ENCODE results near the gene PCIF1.

Gene PCIF1

DNA sequence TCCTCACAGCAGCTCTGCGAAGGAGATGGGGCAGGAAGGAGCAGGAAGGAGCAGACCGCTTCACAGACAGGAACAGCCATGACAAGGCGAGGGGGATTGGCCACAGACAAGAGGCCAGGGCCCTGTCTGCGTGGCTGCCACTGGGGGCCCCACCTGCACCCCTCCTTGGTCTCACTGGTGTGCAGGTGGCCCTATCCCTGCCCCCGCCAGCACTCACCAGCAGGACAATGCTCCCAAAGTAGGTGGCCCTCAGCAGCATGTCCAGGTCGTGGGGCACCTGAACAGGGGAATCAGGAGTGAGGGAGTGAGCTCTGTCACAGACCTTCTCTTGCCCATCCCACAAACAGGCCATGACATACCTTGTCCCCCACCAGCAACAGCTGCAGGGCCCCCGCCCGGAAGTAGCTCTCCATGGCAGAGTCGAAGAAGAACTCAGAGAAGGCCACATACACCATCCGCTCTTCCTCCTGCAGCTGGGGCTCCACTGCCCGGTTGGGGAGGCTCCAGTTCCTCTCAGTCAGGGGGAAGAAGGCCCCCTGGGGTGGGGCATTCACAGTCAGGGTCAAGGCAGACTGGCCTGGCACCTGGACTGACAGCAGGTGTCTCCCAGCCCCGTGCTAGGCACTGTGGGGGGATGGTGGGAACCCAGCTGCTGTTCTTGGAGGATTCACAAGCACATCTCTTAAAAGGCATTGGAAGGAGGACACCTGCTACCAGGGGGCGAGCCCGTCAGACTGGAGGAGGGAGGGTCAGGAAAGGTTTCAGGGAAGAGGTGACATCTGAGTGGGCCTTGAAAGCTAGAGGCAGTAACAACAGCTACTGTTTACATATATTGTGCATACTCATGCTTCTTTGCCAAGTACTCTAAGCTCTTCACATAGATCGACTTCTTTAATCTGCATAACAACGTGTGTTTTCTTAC is 29.6 kb upstream of the PCIF1 start:
- DNase-seq: no peak

GRCh38 chr20:45905505-45906079 is 28.9 kb upstream of the PCIF1 start:
- no peak for DNase-seq

DNA sequence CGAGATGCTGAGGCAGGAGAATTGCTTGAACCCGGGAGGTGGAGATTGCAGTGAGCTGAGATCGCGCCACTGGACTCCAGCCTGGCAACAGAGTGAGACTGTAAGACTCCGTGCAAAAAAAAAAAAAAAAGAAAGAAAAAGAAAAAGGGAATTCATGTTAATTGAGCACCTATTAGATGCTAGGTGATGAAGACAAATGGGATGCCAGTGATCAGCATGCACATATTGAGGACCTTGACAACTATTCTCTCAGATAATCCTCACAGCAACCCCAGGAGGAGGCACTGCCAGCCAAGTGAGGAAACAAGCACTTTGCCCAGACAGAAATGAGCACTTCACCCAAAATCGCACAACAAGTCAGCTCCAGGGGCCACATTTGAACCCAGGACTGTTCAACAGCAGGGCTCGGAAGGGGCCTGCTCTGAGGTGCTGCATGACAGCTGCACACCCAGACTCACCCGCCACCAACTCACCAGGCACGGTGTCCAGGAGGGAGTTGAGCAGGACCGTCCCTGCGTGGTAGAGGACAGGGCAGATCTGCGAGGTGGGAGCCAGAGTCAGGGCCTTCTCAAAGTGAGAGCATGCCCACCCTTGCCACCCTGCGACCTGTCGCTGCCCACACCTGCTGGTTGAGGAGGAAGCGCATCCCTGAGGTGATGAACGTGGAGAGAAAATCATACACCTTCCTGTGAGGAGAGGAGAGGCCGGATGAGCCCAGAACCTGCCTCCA is 27.1 kb upstream of the PCIF1 start:
- DNase-seq: no peak

- no peak for DNase-seq
These were observed 26.4 kb upstream of the PCIF1 start for GRCh38 chr20:45908084-45908483.

- DNase-seq: no peak
These were observed 25.1 kb upstream of the PCIF1 start for GRCh38 chr20:45909336-45909808.

GRCh38 chr20:45909817-45910669 is 24.4 kb upstream of the PCIF1 start:
- DNase-seq: no peak

GRCh38 chr20:45910670-45911485 is 23.6 kb upstream of the PCIF1 start:
- no peak for DNase-seq

DNA sequence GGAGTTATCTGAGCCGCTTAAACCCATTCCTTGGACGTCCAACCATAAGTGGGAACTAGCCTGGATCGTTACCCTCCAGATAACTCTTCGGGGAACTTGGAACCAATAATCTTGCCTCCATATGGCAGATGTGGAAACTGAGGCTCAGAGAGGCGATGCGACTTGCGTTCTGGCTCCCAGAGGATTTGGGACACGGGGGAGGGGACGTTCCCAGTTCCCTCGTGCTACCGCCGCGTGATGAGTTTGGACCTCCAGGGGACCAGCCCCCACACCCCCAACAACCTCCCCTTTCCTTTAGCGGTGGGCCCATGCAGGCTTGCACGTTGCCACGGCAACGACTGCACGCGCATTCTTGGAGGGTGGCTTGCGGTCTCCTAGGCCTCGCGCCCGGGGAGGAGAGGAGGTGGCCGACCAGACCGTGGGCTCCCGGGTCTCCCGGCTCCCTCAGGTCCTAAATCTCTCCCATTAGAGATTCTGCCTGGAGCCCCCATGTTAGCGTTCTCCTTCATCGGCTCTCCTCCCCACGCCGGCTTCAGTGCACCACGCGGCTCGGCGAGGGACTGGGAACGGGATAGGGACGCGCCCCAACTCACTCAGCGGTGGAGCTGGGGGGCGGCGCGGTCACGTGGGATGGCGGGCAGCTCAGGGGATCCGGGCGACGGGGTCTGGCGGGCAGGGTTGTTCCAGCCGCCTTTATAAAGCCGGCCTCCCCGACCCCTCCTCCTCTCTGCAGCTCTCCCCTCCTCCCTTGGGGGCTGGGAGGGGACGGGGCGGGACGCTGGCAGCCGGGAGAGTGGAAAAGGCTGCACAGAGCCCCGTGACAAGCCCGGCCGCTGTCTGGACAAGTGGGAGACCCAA is 22.8 kb upstream of the PCIF1 start, which contains the start of gene PLTP:
PLTP (minus strand) TSS at position 670 of the 858 bp plus-strand sequence. CDS start 703 bp downstream, outside the sequence.
- no peak for DNase-seq

DNA sequence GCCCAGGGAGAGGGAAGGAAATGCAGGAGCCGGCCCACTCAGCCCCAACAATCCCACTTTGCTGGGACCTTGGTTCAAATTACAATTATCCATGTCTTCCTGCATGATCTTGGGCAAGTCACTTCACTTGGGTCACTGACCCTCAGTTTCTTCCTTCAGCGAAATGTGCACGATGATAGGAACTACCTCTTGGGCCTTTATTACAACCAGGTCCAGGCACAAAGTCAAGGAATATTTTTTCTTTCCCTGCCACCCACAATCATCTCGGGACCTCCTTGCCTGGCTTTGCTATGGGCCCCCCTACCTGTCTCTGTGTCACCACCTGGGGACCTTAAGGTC is 22.2 kb upstream of the PCIF1 start:
- no peak for DNase-seq

DNA sequence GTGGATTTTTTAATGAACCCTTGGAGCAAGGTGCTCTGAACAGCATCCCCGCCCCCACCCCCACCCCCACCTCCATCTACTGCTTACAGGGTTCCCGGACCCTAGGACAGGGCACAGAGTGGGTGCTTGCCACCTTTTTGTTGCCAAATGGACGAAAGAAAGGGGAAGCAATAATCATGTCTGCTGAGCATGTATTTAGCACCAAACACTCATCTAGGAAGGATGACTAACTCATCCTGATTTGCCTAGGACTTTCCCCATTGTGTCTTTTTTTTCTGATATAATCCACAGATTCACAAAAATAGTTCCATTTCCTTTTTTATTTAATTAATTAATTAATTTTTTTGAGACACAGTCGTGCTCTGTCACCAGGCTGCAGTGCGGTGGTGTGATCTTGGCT is 21.4 kb upstream of the PCIF1 start:
- no peak for DNase-seq

DNA sequence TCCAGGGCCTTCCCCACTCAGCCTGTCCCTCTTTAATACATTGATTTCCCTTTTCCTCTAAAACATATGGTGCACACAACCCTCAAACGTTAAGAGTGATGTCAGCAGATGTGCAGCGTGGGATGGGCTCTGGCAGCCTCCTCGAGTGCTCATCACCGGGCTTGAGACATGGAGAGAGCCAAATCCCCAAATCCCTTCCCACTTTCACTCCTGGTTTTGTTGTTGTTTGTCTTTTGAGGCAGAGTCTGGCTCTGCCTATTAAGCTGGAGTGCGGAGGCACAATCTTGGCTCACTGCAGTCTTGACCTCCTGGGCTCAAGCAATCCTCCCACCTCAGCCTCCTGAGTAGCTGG is 16.7 kb upstream of the PCIF1 start:
- DNase-seq: no peak

DNA sequence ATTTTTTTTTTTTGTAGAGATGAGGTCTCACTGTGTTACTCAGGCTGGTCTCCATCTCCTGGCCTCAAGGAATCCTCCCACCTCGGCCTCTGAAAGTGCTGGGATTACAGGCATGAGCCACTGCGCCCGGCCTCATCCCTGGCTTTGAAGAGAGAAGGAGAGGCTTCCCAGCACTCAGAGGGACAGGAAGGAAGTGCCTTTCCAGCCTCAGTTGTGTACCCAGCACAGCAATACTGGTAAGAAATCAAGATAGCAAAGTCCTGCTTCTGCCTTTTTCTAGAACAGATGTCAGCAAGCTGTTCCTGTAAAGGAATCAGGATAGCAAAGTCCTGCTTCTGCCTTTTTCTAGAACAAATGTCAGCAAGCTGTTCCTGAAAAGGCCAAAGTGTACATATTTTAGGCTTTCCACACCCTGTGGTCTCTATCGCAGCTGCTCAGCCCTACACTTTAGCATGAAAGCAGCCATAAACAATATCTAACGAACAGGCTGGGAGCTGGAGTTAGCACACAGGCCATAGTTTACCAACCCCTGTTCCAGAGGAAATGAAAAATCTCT is 16.2 kb upstream of the PCIF1 start:
- DNase-seq: no peak

- no peak for DNase-seq
These were observed 15.5 kb upstream of the PCIF1 start for GRCh38 chr20:45918779-45919537.

- DNase-seq: no peak
These were observed 14.7 kb upstream of the PCIF1 start for GRCh38 chr20:45919542-45920399.

- no peak for DNase-seq
These were observed 13.8 kb upstream of the PCIF1 start for GRCh38 chr20:45920462-45921336.

DNA sequence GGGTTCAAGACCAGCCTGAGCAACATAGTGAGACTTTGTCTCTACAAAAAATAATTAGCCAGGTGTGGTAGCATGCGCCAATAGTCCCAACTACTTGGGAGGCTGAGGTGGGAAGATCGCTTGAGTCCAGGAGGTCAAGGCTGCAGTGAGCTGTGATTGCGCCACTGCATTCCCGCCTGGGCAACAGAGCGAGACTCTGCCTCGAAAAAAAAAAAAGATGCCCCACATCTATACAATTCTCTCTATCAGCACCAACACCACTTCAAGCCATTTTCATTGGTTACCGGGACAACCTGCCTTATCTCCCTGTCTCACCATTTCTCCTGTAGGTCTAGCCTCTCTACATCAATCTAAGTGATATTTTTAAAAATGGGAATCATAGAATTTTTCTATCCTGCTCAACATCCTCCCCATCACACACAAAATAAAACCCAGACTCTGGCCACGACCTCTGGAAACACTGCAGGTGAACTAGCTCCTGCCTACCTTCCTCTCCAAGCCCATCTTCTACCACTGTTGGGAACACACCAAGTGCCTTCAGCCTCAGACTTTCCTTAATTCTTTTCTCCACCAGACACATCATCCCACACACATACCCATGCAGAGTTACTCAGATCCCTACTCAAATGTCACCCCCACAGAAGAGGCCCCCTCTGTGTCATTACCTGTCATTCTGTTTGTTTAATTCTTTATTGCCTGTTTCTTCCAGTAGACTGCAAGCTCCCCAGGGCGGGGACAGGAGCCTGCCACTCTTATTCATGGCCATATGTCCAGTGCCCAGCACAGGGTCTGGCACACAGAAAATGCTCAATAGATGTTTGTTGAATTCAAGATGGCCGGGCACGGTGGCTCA is 12.9 kb upstream of the PCIF1 start:
- no peak for DNase-seq

Measured in NCI-H2081 treated with DMSO at 0.1 percent for 48 hours (cell line).